ENCODE data around the gene BRAT1.

Gene BRAT1

GRCh38 chr7:2516194-2516555, 39.1 kb downstream of the BRAT1 start:
- Histone ChIP-seq H3K27me3 (peaks cover 41% of the 10 kb centered on the region), H3K27ac (no peak overlapping the region), H3K4me1 (ENCODE audit: control insufficient read depth in 1 of 2, insufficient read depth in 1 of 2, low read depth in 1 of 2, low read length in 1 of 2) (peaks cover 34 to 36% of the 10 kb centered on the region in 2 experiments), H3K9me3 (no peaks in the 10 kb centered on the region), H3K36me3 (no peaks in the 10 kb centered on the region), H3K4me3 (ENCODE audit: low read depth in 1 of 2, low read length in 1 of 2) (no peak overlapping the region)
- TF ChIP-seq, protein P1, sequence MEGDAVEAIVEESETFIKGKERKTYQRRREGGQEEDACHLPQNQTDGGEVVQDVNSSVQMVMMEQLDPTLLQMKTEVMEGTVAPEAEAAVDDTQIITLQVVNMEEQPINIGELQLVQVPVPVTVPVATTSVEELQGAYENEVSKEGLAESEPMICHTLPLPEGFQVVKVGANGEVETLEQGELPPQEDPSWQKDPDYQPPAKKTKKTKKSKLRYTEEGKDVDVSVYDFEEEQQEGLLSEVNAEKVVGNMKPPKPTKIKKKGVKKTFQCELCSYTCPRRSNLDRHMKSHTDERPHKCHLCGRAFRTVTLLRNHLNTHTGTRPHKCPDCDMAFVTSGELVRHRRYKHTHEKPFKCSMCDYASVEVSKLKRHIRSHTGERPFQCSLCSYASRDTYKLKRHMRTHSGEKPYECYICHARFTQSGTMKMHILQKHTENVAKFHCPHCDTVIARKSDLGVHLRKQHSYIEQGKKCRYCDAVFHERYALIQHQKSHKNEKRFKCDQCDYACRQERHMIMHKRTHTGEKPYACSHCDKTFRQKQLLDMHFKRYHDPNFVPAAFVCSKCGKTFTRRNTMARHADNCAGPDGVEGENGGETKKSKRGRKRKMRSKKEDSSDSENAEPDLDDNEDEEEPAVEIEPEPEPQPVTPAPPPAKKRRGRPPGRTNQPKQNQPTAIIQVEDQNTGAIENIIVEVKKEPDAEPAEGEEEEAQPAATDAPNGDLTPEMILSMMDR (IDR thresholded peaks at IDR 0.05) = no peak

- Histone ChIP-seq H3K4me3 (ENCODE audit: low read depth in 1 of 2, low read length in 1 of 2) (no peak overlapping the region), H3K9me3 (no peaks in the 10 kb centered on the region), H3K27me3 (peaks cover 39% of the 10 kb centered on the region), H3K27ac (no peak overlapping the region), H3K4me1 (ENCODE audit: control insufficient read depth in 1 of 2, insufficient read depth in 1 of 2, low read depth in 1 of 2, low read length in 1 of 2) (peaks cover 34 to 36% of the 10 kb centered on the region in 2 experiments), H3K36me3 (no peaks in the 10 kb centered on the region)
- TF ChIP-seq, protein P1 (IDR thresholded peaks at IDR 0.05) = no peak
Observed at GRCh38 chr7:2515424-2516193, 39.7 kb downstream of the BRAT1 start.

DNA sequence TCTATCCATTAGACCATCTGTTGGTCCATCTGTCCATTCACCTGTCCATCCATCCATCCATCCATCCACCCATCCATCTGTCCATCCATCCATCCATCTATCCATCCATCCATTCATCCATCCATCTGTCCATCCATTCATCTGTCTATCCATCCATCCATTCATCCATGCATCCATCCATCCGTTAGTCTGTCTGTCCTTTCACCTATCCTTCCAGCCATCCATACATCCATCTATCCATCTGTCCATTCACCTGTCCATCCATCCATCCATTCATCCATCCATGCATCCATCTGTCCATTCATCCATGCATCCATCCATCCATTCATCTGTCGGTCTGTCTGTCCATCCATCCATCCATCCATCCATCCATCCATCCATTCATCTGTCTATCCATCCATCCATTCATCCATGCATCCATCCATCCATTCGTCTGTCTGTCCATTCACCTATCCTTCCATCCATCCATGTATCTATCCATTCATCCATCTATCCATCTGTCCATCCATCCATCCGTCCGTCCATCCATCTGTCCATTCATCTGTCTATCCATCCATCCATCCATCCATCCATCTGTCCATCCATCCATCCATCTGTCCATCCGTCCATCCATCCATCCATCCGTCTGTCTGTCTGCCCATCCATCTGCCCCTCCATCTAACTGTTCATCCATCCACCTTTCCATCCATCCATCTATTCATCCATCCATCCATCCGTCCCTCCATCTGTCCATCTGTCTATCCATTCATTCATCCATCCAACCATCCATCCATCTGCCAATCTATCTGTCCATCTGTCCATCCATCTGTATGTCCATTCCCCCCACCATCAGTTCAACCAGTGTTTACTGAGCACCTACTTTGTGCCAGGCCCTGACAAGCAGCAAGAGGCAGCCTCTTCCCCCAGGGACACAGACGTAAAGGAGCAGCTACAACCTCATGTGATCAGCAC, 40.6 kb downstream of the BRAT1 start:
- Histone ChIP-seq H3K27ac (no peak overlapping the region), H3K9me3 (no peaks in the 10 kb centered on the region), H3K27me3 (peaks cover 41% of the 10 kb centered on the region), H3K4me1 (ENCODE audit: control insufficient read depth in 1 of 2, insufficient read depth in 1 of 2, low read depth in 1 of 2, low read length in 1 of 2) (peaks cover 31 to 38% of the 10 kb centered on the region in 2 experiments), H3K4me3 (ENCODE audit: low read depth in 1 of 2, low read length in 1 of 2) (no peak overlapping the region), H3K36me3 (no peaks in the 10 kb centered on the region)
- TF ChIP-seq, protein P1 (IDR thresholded peaks at IDR 0.05) = no peak

- peaks cover 35 to 41% of the 10 kb centered on the region in 2 experiments for H3K4me1 ChIP-seq (ENCODE audit: control insufficient read depth in 1 of 2, insufficient read depth in 1 of 2, low read depth in 1 of 2, low read length in 1 of 2)
- no peaks in the 10 kb centered on the region for H3K9me3 ChIP-seq
- peaks cover 45% of the 10 kb centered on the region for H3K27me3 ChIP-seq
- no peaks in the 10 kb centered on the region for H3K36me3 ChIP-seq
- no peak overlapping the region for H3K27ac ChIP-seq
- TF ChIP-seq, protein P1 (IDR thresholded peaks at IDR 0.05) = no peak
- no peak overlapping the region for H3K4me3 ChIP-seq (ENCODE audit: low read depth in 1 of 2, low read length in 1 of 2)
Observed at GRCh38 chr7:2513702-2514101, 41.6 kb downstream of the BRAT1 start.

- H3K27ac ChIP-seq = peak overlapping the region; percentile 83
- H3K27me3 ChIP-seq = peaks cover 45% of the 10 kb centered on the region
- H3K4me3 ChIP-seq (ENCODE audit: low read depth in 1 of 2, low read length in 1 of 2) = no peak overlapping the region
- H3K9me3 ChIP-seq = no peaks in the 10 kb centered on the region
- TF ChIP-seq, protein P1 (IDR thresholded peaks at IDR 0.05) = no peak
- H3K36me3 ChIP-seq = no peaks in the 10 kb centered on the region
- H3K4me1 ChIP-seq (ENCODE audit: control insufficient read depth in 1 of 2, insufficient read depth in 1 of 2, low read depth in 1 of 2, low read length in 1 of 2) = peaks cover 35 to 45% of the 10 kb centered on the region in 2 experiments
Observed at GRCh38 chr7:2512713-2513112, 42.6 kb downstream of the BRAT1 start.
